ENCODE results near the gene RHOBTB1.

- no peak for TF ChIP-seq EZH2 (IDR thresholded peaks at IDR 0.05; ENCODE audit: borderline replicate concordance)
- TF ChIP-seq CTCF (IDR thresholded peaks at IDR 0.05; ENCODE audit: poor library complexity) = no peak
Measured at GRCh38 chr10:60942788-60943315, 1.1 kb downstream of the RHOBTB1 start.
